Cardiac muscle cell (in vitro differentiated cells and primary cell): ENCODE measurements around the gene WBP4. TPM values are rescaled to one million over a fixed set of nuclear protein-coding genes. Genes with fewer than 3 reads are reported as not detected.

Experiments
- DNase-seq, 2 donors: peaks; one replicate each; pipeline versions ENCODE4 v3.0.0 to v3.0.0-alpha.2; 2010 to 2017; ENCODE audit warnings: low read depth in 1 of 2, low spot score in 1 of 2
- H3K27ac ChIP-seq: fragments of 200-600 bp; sonication (generic); 2 replicates; pipeline ENCODE4 v1.5.1; 2016
- H3K27me3 ChIP-seq: fragments of 200-600 bp; sonication (generic); 2 replicates; pipeline ENCODE4 v1.6.0; 2016; ENCODE audit warnings: control low read depth
- H3K36me3 ChIP-seq: fragments of 200-600 bp; sonication (generic); 2 replicates; pipeline ENCODE4 v1.5.1; 2016; ENCODE audit warnings: control low read depth
- H3K4me1 ChIP-seq: fragments of 200-600 bp; sonication (generic); 2 replicates; pipeline ENCODE4 v1.8.1; 2017; ENCODE audit warnings: low read depth, mild to moderate bottlenecking, mixed run types
- H3K4me3 ChIP-seq: fragments of 200-600 bp; sonication (generic); 2 replicates; pipeline ENCODE4 v1.5.1; 2016; ENCODE audit warnings: mild to moderate bottlenecking
- H3K9me3 ChIP-seq: fragments of 200-600 bp; sonication (generic); 2 replicates; pipeline ENCODE4 v1.5.1; 2017; ENCODE audit warnings: low read depth, mild to moderate bottlenecking, control low read depth
- CTCF ChIP-seq: IDR thresholded peaks from 2 replicates; pipeline ENCODE4 v1.5.1; 2012; ENCODE audit warnings: low read depth, mild to moderate bottlenecking, low read length
- polyA plus RNA-seq: library from polyadenylated mRNA; unstranded; fragments of >200 nt; fragmentation: Nextera tagmentation; extraction: Ambion mirVana; gene quantifications from 2 replicates; pipeline ENCODE4 v1.2.1, GENCODE V29; 2016
- total RNA-seq: library from RNA; depleted of rRNA; stranded (reverse); fragments of >200 nt; gene quantifications from 2 replicates; pipeline ENCODE4 v1.2.3, GENCODE V29; 2016

Gene WBP4
- total and polyA plus RNA-seq, 2 experiments from 2014 or later, result 8.1 to 9.9 TPM

GRCh38 chr13:41049480-41050440 lies 11.5 kb upstream of the WBP4 start:
- H3K4me1 ChIP-seq, result peaks cover 8% of the 10 kb centered on the region

DNA sequence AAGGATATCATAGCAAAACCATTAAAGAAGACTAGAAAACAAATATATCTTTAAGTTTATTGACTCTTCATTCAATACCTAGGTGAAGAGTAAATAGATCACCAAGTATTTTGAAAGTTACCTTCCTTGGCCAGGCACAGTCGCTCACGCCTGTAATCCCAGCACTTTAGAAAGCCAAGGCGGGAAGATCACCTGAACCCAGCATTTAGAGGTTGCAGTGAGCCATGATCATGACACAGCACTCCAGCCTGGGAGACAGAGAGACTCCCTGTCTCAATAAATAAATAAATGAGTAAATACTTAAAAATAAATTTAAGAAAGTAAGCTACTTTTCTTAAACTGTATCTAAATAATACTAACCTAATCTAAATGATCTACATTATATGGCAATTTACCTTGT lies 8.9 kb upstream of the WBP4 start:
- H3K36me3 ChIP-seq, result no peaks in the 10 kb centered on the region
- TF ChIP-seq CTCF, result no peak

More at GRCh38 chr13:41049480-41050440, 11.5 kb upstream of the WBP4 start:
- Histone ChIP-seq H3K4me3 (no peak overlapping the region), H3K27me3 (no peaks in the 10 kb centered on the region), H3K9me3 (no peaks in the 10 kb centered on the region), H3K36me3 (no peaks in the 10 kb centered on the region), H3K27ac (no peak overlapping the region)
- TF ChIP-seq CTCF, result no peak
- DNase-seq, result no peak

GRCh38 chr13:41053384-41053826 lies 7.9 kb upstream of the WBP4 start:
- Histone ChIP-seq H3K4me1 (peaks cover 16% of the 10 kb centered on the region), H3K27ac (no peak overlapping the region), H3K36me3 (no peaks in the 10 kb centered on the region), H3K27me3 (no peaks in the 10 kb centered on the region), H3K9me3 (no peaks in the 10 kb centered on the region), H3K4me3 (no peak overlapping the region)
- TF ChIP-seq CTCF, result no peak
- DNase-seq, result peak in 1 of 2 donors; percentile 59

More for the DNA sequence above, 8.9 kb upstream of the WBP4 start:
- Histone ChIP-seq H3K27ac (no peak overlapping the region), H3K27me3 (no peaks in the 10 kb centered on the region), H3K4me3 (no peak overlapping the region), H3K9me3 (no peaks in the 10 kb centered on the region), H3K4me1 (peaks cover 10% of the 10 kb centered on the region)
- DNase-seq, result no peak

- Histone ChIP-seq H3K27me3 (no peaks in the 10 kb centered on the region), H3K27ac (peak overlapping the region; percentile 33), H3K4me3 (no peak overlapping the region), H3K4me1 (peaks cover 16% of the 10 kb centered on the region), H3K9me3 (no peaks in the 10 kb centered on the region), H3K36me3 (no peaks in the 10 kb centered on the region)
- DNase-seq, result peak; percentile 57 to 64
- peak; percentile 47 for TF ChIP-seq CTCF
Measured at GRCh38 chr13:41054212-41054877, 7.0 kb upstream of the WBP4 start.

DNA sequence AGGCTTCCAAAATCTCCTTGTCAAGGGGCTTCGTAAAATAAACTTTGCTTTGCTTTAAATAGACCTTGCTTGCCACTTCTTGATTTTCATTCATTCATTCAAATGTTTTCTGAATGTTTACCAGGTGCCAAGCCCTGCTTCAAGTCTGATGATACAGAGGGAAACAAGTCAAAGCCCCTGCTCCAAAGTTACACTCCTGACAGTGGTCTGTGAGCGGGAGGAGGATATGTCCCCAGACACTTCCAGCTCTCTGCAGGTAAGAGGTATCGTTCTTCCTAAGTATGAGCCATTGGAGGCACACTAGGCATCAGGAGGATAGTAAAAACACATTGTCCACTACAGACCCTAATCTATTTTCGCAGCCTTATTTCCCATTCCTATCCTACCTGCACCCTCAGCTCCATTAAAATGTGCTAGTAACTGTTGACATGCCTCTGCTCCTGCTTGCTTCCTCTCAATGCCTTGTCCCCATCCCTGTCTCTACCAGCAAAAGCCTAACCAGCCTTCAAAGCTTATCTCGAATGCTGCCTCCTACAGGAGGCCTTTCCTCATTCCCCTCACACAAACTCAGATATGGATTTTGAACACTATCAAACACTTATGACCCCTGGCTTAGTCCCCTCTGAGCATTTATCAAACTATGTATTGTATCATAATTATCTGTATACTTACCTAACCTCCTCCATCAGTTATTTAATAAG lies 6.2 kb upstream of the WBP4 start:
- peak overlapping the region; percentile 33 for H3K27ac ChIP-seq
- TF ChIP-seq CTCF, result peak; percentile 25
- no peaks in the 10 kb centered on the region for H3K9me3 ChIP-seq
- peaks cover 16% of the 10 kb centered on the region for H3K4me1 ChIP-seq
- no peak overlapping the region for H3K4me3 ChIP-seq
- DNase-seq, result no peak
- no peaks in the 10 kb centered on the region for H3K36me3 ChIP-seq
- no peaks in the 10 kb centered on the region for H3K27me3 ChIP-seq
